TTC549 (cell line): ENCODE measurements around the gene TNNT3.

ENCODE experiments used
- FAIRE-seq: peaks from 2 replicates; lab custom pipeline; 2012; peaks lifted over from hg19 to GRCh38; lab: Jason Lieb, UNC

TNNT3 gene

DNA sequence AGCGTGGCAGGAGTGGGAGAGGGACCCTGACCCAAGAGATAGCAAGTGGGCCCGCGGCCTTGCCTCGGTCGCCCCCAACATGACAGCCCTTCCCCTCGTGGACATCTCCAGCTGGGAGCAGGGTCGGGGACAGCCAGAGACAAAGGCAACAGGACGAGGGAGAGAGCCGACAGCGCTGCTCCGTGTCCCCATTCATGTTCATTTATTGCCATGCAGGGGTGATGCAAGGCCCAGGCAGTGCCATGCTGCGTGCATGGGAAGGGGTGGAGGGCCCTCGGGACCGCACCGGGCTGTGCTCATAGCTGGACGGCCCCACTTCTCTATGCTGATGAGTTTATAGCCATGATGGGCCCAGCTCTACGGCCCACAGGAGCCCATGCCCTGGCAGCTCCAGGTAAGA is 40.3 kb downstream of the TNNT3 start:
- FAIRE-seq = no peak

DNA sequence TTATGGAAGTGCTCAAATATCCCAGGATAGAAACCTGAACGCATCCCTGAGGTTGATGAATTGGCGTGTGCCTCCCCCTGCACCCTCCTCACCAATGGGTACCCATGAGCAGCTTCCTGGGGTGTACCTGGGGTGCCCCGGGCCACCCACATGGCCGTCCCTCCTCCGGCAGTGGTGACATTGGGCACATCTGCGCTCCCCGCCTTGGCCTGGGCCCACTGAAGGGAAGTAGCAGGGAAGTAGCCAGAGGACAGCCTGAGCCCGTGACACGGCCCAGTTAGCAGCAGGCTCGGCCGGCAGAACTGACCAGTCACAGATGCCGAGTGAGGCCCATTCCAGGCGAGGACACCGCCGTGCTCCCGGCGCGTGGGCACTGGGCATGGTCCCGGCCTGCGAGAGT is 44.4 kb downstream of the TNNT3 start:
- FAIRE-seq = no peak

- FAIRE-seq = no peak
Measured at GRCh38 chr11:1964348-1964747, 44.8 kb downstream of the TNNT3 start.

DNA sequence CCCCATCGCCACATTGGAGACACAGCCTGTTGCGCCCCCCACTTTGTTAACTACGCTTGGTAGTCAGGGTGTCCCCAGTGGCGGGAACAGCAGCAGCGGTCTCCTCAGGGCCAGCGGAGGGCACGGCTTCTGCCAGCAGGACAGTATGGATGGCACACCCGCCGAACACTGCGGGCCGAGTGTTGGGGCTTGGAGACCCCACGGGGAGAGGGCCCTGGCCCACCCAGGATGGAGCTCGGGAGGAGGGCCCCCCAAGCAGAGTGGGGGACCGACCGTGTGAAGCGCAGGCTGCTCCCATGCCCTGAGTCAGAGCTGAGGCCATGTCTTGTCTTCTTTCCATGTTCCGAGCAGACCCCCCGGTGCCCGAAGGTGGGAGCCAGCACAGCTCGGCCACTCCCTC is 45.5 kb downstream of the TNNT3 start:
- FAIRE-seq = no peak

DNA sequence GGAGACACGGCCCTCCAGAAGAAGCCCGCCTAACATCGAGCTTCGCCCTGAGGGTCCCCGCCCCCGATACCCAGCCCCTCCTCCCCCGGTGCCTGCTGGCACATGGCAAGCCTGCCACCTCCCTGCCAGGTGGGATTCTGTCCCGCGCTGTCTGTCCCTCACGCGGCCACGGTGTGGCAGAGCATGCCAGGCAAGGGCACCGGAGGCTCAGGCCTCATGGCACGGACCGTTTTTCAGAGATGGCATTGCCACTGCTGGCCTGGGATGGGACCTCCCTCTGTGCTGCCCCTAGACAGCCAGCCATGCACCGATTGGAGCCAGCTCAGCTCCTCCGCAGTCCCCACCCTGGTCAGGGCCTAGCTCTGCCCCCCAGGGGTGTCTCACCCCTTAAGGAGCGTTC is 47.0 kb downstream of the TNNT3 start:
- FAIRE-seq = no peak

DNA sequence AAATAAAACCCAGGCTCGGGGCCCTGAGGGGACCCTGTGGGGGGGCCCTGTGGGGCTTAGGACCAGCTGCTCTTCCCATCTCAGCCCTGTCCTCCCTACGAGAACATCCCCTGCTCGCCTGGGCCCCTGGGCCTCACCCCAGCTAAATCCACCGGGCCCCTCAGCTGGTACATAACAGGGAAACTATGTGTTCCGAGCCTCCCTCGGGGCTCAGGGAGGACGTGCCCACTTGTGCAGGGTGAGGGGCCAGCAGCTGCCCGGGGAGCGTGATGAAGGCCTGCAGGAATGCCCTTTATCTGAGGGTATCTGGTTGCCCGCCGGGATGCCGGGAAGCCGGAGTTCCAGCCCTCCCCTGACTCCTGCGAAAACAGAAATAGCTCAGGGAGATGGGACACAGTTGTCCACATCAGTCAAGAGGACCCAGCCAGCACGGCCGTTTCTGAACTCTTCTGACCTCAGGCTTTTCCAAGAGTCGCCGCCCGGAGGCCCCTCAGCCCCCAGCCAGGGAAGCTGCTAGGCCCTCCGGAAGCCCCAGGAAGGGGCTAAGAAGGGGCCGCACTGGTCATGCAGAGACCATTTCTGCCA is 48.2 kb downstream of the TNNT3 start:
- peak; percentile 68 for FAIRE-seq

DNA sequence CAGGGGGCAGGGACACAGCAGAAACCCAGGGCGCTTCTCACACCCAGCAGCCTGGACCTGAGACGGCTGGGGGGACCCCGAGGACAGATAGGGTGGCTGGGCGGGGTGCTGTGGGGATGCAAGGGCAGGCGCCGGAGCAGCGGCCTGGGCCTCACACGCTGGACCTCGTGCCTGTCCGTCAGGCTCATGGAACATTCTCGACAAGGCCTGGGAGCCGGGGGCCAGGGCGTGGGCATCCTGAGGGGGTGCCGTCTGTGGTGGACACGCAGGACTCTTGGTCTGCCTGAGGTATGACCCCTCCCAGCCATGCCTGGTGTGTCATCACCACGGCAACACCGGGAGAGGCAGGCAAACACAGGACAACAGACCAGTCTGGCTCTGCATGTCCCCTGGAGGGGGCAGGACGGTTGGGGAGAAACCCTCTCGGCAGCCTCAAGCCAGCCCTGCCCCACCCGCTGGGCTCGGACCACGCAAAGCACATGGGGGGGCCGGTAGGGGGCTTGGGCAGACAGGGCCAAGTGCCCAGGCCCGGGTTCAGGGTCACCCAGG is 49.0 kb downstream of the TNNT3 start:
- no peak for FAIRE-seq

DNA sequence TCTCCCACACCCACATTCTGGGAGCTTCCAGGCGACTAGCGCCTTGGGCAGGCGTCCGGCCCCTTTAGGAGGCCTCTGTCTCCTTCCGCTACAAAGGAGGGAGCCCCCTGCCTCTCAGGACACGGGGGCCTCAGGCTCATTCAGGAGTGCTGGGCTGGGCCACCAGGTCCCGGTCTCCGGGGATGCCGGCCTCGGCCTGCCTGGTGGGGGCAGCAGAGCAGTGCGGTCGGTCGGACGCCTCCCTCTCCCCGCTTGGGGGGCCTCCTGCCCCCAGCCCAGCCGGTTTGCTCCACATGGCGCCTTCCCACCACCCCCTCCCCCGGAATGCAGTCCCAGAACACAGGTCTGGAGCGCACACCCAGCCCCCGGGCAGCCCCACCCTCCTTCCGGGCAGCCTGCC is 49.5 kb downstream of the TNNT3 start:
- FAIRE-seq = no peak

DNA sequence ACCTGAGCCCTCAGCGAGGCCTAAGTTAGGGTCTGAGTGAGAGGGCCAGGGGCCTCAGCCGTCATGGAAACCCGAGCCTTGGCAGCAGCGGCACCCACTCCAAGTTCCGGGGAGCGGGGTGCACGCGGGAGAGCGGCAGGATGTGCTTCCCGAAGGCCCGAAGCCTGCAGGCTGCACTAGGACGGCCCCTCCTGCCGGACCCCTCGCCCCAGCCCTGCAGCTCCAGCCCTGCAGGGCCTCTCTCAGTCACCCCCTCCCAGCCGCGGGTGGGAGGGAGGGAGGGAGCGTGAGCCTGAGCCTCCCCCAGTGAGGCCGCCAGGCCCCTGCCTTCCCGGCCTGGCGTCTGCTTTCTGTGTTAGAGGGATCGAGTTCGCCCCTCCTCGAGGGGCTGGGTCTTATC is 50.3 kb downstream of the TNNT3 start:
- peak; percentile 81 for FAIRE-seq

DNA sequence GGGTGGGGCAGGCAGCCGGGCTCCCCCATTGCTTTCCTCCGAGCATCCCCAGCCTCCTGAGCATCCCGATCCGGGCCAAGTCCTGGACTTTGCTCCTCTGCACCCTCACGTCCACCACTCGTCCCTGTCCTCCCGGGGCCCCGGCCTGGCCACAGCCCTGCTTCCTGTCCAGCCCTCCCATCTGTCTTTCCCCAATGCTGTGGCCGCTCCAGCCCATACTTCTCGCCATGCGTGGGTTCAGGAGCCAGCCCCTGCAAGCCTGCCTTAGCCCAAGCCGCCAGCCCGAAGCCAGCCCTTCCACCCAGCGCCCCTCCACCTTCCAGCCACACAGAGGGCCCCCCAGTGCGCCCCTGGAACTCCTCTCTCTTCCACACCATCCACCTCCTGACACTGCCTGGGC is 51.5 kb downstream of the TNNT3 start:
- no peak for FAIRE-seq

DNA sequence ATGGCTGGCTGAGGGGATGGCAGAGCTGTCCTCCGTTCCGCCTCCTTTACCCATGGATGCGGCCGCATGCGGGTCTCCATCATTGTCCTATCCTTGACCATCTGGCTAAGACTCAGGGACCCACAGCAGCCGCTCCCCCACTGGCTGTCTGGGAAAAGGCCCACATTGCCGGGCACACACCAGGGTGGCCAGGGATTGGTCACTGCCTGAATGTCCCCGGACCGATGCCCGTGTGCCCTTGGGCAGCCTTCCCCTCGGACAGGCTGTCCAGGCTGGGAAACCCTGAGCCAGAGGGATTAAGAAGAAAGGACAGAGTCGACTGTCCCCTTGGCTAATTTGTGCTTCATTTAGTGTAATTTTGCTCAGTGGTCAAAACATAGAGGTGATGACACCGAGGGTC is 55.7 kb downstream of the TNNT3 start:
- FAIRE-seq = no peak

- no peak for FAIRE-seq
Measured at GRCh38 chr11:1978720-1979473, 59.4 kb downstream of the TNNT3 start.

- FAIRE-seq = no peak
Measured at GRCh38 chr11:1979607-1980006, 60.1 kb downstream of the TNNT3 start.

DNA sequence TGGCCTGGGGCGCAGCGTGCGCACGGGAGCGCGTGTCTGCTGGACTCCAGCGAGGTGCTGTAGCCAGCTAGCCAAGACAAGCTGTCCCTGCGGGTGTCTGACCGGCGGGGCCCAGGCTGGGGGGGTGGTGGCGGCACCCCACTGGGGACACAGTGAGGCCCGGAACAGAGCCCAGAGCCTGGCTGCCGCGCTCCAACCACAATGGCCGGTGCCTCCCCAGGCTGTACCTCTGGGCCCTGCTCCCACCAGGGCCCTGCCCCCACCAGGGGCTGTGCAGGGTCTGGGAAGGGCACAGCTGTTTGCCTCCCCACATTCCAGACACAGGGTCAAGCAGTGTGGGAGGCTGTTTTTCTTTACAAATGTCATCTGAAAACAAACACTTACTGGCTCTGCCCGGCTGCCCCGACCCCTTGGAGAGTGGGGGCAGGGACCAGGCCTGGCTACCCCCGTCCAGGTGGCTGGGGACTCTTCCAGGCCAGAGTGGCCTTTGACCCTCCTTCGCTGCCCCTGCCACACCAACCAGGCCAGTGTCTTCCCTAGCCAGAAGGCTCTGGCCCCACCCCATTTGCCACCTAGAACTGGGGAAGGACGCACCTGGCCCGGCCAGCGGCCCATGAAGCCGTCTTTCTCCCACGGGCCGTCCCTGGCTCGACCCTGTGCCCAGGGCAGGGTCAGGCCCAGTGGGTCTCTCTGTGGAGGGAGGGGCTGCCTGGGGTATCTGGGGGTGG is 63.5 kb downstream of the TNNT3 start:
- FAIRE-seq = no peak

DNA sequence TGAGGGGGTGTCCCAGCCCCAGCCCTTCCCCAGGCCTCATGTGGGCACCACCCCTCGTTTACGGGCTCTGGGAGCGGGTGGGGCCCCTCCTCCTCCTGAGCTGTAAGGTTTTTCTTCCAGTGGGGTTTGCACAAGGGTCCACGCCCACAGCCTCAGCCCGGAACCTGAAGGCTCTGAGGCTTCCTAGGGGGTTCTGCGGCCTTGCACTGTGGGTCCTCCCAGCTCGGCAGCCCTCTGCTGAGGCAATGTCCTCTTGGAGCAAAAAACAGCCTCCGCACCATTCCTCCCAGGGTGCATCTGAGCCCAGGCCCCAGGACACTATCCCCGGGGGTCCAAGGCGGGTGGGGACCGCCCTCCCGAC is 64.1 kb downstream of the TNNT3 start:
- no peak for FAIRE-seq

DNA sequence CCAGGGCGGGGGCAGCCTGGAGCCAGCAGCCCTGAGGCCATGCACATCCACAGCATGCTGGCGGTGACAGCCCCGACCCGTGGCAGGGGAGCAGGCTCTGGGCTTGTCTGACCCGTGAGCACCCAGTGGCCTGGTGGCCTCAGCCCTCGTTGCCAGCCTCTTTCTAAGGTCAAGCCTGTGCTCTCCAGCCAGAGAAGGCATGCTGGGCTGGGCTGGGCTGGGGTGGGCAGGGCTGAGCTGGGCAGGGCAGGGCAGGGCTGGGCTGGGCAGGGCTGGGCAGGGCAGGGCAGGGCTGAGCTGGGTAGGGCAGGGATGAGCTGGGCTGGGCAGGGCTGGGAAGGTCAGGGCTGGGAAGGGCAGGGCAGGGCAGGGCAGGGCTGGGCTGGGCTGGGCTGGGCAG is 67.5 kb downstream of the TNNT3 start:
- FAIRE-seq = no peak

- FAIRE-seq = no peak
Measured at GRCh38 chr11:1988174-1988573, 68.7 kb downstream of the TNNT3 start.
